ENCODE measurements around the gene OSBPL5. TPM values are rescaled to one million over a fixed set of nuclear protein-coding genes. Genes with fewer than 3 reads are reported as not detected.

The OSBPL5 gene
- total RNA-seq, 1 donor from 2014 or later = 16.6 TPM

Other genes with a start within 250 kb of the OSBPL5 start
- 2.1 TPM for gene PHLDA2, start 235.9 kb downstream of the OSBPL5 start, total RNA-seq
- 189 TPM for gene NAP1L4, start 173.0 kb downstream of the OSBPL5 start, total RNA-seq
- gene CARS1, start 107.9 kb downstream of the OSBPL5 start, total RNA-seq = 17.1 TPM
- gene MRGPRG, start 53.5 kb upstream of the OSBPL5 start, total RNA-seq = not detected
- 0.38 TPM for gene MRGPRE, start 67.1 kb upstream of the OSBPL5 start, total RNA-seq
- gene ZNF195, start 213.8 kb upstream of the OSBPL5 start, total RNA-seq = 8.2 TPM